NCI-H345 treated with DMSO at 0.1 percent for 48 hours (cell line): ENCODE data around the gene TTLL8.

ENCODE experiments used
- DNase-seq: peaks from one replicate; lab custom pipeline; 2025; ENCODE audit not compliant: unreplicated experiment; lab: John Stamatoyannopoulos, UW

TTLL8 gene

GRCh38 chr22:50083462-50084079 lies 25.5 kb upstream of the TTLL8 start:
- no peak for DNase-seq

GRCh38 chr22:50082961-50083461 lies 24.9 kb upstream of the TTLL8 start:
- no peak for DNase-seq

GRCh38 chr22:50082197-50082715 lies 24.2 kb upstream of the TTLL8 start:
- DNase-seq, result no peak

GRCh38 chr22:50081426-50082196 lies 23.5 kb upstream of the TTLL8 start:
- DNase-seq, result no peak

GRCh38 chr22:50080077-50080465 lies 22.0 kb upstream of the TTLL8 start:
- no peak for DNase-seq

GRCh38 chr22:50078761-50079160 lies 20.7 kb upstream of the TTLL8 start:
- no peak for DNase-seq

- DNase-seq, result no peak
Measured at GRCh38 chr22:50078246-50078645, 20.1 kb upstream of the TTLL8 start.

GRCh38 chr22:50076646-50077535 lies 18.8 kb upstream of the TTLL8 start:
- DNase-seq, result no peak

GRCh38 chr22:50074551-50075530 lies 16.7 kb upstream of the TTLL8 start:
- no peak for DNase-seq

GRCh38 chr22:50074056-50074455 lies 16.0 kb upstream of the TTLL8 start:
- no peak for DNase-seq

GRCh38 chr22:50072714-50073538 lies 14.8 kb upstream of the TTLL8 start:
- no peak for DNase-seq

GRCh38 chr22:50072167-50072555 lies 14.1 kb upstream of the TTLL8 start:
- DNase-seq, result no peak

GRCh38 chr22:50071432-50072166 lies 13.5 kb upstream of the TTLL8 start:
- DNase-seq, result no peak

- no peak for DNase-seq
Measured at GRCh38 chr22:50070366-50070765, 12.3 kb upstream of the TTLL8 start.

GRCh38 chr22:50068096-50068495 lies 10.0 kb upstream of the TTLL8 start:
- DNase-seq, result no peak

GRCh38 chr22:50067244-50067643 lies 9.1 kb upstream of the TTLL8 start:
- DNase-seq, result no peak

- DNase-seq, result no peak
Measured at GRCh38 chr22:50064453-50064852, 6.4 kb upstream of the TTLL8 start.

- no peak for DNase-seq
Measured at GRCh38 chr22:50063589-50064393, 5.7 kb upstream of the TTLL8 start.
